NCI-H460 (cell line): Measurements from ENCODE around the gene PICALM. TPM values are rescaled to one million over a fixed set of nuclear protein-coding genes. Genes with fewer than 3 reads are reported as not detected.

ENCODE experiments used
- DNase-seq: peaks from one replicate; pipeline ENCODE4 v3.0.0-alpha.2; 2016; ENCODE audit warnings: low read depth; ENCODE audit errors: extremely low read depth
- total RNA-seq: library from RNA; depleted of rRNA; stranded (reverse); fragments of >200 nt; shearing (Covaris generic); gene quantifications from 2 replicates; pipeline ENCODE4 v1.2.3, GENCODE V29; 2014

The PICALM gene
- total RNA-seq, 1 experiment from 2014 or later = 90.3 TPM

DNA sequence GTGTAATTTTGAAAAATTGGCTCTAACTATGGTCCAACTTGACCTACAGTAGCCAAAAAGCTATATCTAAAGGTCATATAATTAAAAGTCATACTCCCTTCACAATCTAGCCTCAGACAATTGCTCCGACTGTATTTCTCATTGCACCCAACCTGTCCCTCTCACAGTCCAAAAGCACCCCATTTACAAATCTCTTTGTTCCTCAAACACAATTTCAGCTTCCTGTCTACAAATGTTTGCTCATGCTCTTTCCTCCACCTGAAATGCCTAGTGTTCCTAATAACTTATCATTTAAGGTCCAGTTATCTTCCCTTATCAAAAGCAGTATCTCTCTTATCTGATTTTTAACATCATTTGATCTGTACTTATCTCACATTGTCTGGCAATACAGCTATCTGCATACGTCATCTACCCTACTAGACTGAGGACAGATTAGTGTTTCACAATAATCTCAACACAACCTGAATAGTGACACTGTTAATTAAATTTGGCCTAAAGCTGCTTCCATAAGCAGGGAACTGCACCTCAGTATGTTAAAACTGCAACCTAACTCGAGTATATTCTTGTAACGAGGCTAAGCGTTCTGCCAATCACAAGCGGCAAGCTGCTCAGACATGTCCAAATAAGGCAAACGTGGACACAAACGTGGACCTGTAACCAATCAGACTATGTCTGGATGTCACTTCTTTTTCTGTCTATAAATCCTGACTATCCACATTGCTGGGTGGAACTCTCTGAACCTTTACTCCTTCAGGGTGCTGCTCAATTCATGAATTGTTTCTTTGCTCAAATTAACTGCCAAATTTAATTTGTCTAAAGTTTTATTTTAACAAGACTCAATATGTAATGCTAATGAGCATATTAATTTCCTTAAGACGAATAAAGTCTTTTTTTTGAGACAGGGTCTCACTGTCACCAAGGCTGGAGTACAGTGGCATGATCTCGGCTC lies 15.9 kb downstream of the PICALM start:
- no peak for DNase-seq

GRCh38 chr11:86050196-86050709 lies 18.6 kb downstream of the PICALM start:
- DNase-seq = no peak

DNA sequence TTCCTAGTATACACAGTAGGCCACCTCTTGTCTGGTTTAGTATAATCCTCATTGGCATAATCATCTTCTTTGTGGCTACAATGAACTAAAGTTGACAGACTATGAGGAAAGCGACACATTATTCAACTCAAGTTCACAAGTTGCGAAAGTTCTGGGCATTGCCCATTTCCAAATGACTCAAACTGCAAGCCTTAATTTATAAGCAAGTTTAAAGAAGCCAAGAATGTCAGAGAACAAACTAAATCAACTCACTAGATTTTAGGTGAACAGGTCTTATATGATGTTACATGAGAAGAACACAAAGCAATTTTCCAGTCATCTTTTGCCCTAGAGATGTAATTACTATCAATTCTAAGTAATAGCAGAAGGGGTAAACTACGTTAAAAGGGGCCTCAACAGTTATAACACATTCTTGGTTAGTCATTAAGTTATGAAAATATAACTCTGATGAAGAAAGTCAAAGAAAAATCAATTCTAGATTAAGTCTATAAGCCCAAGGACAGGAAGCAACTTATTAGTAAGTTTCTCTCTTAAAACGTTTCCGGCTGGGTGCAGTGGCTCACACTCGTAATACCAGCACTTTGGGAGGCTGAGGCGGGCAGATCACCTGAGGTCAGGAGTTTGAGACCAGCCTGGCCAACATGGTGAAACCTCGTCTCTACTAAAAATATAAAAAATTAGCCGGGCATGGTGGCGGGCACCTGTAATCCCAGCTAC lies 21.5 kb downstream of the PICALM start:
- no peak for DNase-seq

DNA sequence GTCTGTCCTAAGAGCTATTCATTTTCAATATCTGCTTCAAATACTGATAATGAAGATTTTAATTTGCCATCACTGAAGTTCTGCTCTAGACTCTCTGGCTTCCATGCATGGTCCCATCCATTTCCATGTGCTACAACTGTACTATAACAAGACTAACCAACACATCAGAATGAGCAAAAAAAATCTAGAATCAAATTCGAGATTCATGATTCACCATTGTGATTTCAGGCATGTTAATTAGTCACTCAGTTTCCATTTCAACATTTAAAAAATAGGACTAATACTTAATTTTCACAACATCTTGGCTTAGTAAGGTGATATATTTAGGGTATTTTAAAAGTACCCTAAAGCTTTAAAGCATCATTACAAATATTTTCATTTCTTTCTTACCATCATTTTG lies 22.8 kb downstream of the PICALM start:
- DNase-seq = no peak

DNA sequence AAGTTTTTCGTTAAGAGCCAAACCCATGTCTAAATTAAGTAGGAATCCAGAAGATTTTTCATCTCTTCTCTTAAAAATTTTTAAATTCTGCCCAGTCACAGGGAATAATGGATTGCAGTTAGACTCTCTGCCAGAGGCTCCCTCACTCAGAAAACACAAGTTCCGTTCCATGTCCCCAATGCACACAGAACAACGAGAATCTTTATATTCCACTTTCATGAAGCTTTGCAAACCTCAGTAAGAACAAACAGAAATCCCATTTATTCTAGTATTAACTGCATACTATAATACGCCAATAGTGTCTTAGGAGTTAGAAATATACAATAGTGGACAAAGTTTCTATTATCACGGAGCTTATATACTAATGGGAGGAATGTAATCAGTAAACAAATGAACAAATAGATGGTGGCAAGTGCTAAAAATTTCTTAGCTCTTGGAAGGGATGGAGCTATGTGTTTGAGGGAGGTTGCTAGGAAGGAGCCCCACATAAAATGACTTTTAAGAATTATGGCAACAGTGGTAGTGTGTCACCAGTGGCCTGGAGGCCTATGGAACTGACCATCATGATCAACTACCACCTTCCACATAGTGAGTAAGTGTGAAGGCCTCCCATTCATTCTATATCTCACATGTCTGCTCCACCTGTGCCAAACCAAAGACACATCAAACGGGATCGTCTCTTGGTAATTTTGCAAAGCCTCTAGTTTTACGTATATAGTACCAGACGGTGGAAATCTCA lies 24.9 kb downstream of the PICALM start:
- no peak for DNase-seq

DNA sequence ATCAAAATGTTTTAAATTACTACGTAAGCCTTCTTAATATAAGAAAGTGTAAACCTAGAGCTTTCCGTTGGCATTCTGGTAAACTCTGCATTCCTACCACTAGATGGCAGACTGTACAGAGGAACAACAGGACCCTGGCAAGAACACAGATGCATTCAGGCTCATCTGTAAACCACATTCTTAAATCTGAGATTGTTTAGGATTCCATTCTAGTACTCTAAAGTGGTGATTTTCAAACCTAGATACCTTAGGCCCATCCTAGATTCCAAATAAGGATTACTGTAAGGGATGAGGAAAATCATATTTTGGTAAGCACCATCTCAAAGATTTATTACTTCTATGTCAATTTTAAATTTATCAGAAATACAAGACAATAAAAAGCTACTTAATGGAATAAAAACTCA lies 26.9 kb downstream of the PICALM start:
- peak; percentile 74 for DNase-seq

- no peak for DNase-seq
These were observed 27.7 kb downstream of the PICALM start for GRCh38 chr11:86040919-86041850.

- no peak for DNase-seq
These were observed 29.8 kb downstream of the PICALM start for GRCh38 chr11:86039094-86039493.

DNA sequence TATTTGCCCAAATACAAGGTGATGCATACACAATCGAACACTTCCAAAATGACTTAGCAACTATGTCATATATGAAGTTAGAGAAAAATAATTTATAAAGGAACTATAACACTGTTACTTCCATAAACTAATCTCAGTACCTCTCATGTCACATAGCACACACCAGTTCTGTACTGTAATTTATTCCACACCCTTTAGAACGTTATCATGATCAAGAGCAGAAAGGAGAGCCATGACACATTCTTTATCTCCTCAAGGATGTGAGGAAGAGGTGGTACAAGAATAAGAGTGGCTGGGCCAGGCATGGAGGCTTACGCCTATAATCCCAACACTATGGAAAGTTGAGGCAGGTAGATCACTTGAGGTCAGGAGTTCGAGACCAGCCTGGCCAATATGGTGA lies 31.1 kb downstream of the PICALM start:
- DNase-seq = no peak

- DNase-seq = no peak
These were observed 33.0 kb downstream of the PICALM start for GRCh38 chr11:86035920-86036319.

GRCh38 chr11:86035164-86035563 lies 33.7 kb downstream of the PICALM start:
- DNase-seq = no peak

DNA sequence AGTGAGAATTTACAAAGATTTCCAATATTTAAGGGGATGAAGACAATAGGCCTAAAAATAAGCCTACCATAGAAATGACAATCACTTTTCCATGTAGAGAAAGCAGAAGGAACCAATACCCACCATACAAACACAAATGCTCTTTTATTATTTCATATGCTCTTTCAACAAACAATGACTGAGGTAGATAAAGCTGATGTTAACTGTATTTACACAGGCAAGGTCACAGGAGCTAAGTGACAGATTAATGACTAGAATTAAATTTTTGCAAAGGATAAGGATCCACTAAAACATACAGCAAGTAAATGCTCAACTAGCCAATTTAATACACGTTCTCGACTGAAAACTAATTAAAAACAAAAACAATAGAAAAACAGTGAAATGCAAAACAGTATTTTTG lies 34.2 kb downstream of the PICALM start:
- no peak for DNase-seq

- no peak for DNase-seq
These were observed 47.5 kb downstream of the PICALM start for GRCh38 chr11:86021377-86021776.

- DNase-seq = no peak
These were observed 50.6 kb downstream of the PICALM start for GRCh38 chr11:86018249-86018648.

DNA sequence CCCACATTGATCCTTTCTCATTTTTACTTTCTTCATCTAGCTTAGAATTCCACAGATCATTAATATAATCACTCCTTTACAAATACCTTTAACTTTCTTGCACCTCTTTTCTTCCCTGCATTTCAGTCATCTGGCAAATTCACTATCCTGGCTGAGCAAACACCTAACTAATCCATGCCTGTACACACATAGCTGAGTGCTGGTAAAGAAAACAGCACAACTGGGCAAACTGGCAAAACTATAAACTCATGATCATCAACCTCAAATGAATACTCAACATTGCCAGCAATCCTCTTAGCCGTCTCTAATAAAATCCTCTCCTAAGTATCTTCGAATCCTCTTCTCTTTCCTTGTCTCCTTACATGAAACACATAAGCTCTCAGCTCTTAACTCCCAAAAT lies 52.4 kb downstream of the PICALM start:
- no peak for DNase-seq

DNA sequence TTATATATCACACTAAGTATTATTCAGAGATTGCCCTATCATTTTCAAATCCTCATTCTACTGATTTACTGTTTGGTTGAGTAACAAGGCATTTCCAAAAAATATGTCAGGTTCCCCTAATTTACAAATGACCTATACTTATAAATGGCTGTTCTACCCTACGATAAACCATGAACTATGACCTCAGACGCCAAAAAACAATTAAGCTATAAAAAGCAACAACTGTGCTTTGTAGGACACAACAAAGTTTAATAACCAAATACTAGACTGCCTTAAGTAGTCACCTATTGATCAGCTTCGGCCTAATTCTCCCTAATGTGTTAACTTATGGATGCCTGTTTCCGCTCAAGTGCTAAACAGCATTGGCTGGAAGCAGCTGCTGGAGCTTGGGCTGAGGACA lies 53.2 kb downstream of the PICALM start:
- DNase-seq = no peak

DNA sequence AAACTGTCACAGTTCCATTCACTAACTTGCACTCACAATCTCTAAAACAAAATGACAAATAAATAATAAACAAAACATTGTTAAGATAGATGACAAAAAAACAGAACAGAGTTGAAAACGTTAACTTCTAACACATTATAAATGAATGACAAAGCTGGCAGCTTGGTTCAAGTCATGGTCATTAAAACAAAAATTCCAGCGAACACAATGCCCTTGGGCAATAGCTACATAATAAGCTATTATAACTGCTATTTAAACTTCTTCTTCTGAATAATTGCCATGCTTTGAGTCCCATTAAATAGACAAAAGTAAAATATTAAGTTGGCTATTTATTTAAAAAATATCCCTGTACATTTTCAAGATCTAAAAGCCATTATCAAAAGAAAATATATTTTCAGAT lies 54.7 kb downstream of the PICALM start:
- DNase-seq = no peak

GRCh38 chr11:86013713-86014112 lies 55.2 kb downstream of the PICALM start:
- DNase-seq = no peak

DNA sequence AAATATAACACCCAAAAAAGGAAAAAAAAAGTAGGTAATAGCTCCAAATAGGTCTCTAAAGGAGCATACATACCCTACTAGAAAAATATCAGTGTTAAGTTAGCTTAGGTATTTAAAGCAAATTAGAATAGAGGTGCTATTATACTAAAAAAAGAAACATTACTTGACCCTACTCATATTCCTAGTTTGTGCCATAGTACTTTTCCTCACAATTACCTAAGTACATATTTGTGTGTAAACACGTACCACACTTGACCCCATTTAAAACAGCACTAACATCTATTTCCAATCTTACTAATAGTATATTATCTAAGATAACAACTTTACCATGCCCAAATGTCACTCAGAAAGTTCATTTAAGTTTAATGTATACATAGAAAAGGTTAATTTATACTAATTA lies 57.7 kb downstream of the PICALM start:
- no peak for DNase-seq

DNA sequence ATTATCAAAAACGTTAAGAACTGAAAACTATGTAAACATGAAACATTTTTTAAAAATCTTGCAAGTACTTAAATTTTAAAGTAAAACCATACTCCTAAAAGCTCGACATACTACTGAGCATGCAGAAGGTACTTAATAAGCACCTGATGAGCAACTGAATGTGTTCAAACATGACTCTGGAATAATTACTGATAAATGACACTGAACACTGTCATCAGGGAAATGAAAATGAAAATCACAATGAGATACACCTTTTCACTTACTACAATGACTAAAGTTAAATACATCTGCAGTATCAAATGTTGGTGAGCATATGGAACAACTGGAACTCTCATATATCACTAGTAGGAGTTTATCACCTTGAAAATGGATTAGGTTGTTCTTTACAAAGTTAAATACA lies 65.2 kb downstream of the PICALM start:
- DNase-seq = no peak
